ENCODE data around the gene CDH23. TPM values are rescaled to one million over a fixed set of nuclear protein-coding genes. Genes with fewer than 3 reads are reported as not detected.

Gene CDH23
- total RNA-seq, 1 donor from 2014 or later: not detected

DNA sequence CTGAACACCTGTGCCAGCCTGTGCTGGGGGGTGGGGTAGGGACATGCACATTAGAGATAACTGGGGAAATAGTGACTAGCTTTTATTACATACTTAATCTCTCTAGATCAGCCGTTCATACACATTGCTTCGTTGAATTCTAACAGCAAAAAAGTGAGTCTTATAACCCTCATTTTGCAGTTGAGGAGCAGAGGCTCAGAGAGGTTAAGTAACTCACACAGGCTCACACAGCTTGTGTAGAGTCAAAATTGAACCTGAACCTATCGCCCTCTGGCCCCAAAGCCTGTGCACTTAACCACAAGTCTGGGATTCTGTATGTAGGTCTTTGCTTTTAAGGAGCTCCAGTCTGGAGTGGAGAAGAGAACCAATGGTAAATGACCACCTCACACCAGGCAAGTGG, 59.9 kb downstream of the CDH23 start:
- H3K36me3 Mint-ChIP-seq (ENCODE audit: low read depth): no peaks in the 10 kb centered on the region
- DNase-seq (ENCODE audit: low spot score): no peak
- H3K9me3 Mint-ChIP-seq (ENCODE audit: low read depth): no peaks in the 10 kb centered on the region
- H3K4me3 Mint-ChIP-seq (ENCODE audit: unreplicated experiment): no peak overlapping the region
- H3K27ac Mint-ChIP-seq (ENCODE audit: unreplicated experiment): no peak overlapping the region
- TF ChIP-seq, protein P1, sequence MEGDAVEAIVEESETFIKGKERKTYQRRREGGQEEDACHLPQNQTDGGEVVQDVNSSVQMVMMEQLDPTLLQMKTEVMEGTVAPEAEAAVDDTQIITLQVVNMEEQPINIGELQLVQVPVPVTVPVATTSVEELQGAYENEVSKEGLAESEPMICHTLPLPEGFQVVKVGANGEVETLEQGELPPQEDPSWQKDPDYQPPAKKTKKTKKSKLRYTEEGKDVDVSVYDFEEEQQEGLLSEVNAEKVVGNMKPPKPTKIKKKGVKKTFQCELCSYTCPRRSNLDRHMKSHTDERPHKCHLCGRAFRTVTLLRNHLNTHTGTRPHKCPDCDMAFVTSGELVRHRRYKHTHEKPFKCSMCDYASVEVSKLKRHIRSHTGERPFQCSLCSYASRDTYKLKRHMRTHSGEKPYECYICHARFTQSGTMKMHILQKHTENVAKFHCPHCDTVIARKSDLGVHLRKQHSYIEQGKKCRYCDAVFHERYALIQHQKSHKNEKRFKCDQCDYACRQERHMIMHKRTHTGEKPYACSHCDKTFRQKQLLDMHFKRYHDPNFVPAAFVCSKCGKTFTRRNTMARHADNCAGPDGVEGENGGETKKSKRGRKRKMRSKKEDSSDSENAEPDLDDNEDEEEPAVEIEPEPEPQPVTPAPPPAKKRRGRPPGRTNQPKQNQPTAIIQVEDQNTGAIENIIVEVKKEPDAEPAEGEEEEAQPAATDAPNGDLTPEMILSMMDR (IDR thresholded peaks at IDR 0.05): no peak
- H3K27me3 Mint-ChIP-seq (ENCODE audit: low read depth): peaks cover 72% of the 10 kb centered on the region
- no peaks in the 10 kb centered on the region for H3K4me1 Mint-ChIP-seq (ENCODE audit: low read depth)

DNA sequence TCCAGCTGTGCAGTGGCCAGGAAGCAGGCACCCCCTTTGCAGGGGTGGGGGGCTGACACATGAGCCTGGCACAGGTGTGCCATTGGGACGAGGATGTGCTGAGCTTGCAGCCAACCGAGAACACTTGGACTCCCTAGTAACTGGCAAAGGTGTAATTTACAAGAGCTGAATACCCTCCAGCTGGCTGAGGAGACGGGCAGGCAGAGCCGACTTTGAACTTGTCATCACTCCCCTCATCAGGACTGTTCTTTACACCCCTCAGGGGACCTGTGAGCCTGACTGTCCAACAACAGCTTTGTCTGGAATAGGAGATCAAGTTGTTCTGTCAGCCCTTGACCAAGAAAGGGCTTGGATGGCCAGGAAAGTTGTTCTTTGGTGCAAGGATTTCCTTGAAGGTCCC, 61.2 kb downstream of the CDH23 start:
- Mint-ChIP-seq H3K36me3 (ENCODE audit: low read depth) (no peaks in the 10 kb centered on the region), H3K4me3 (ENCODE audit: unreplicated experiment) (no peak overlapping the region), H3K4me1 (ENCODE audit: low read depth) (no peaks in the 10 kb centered on the region), H3K27ac (ENCODE audit: unreplicated experiment) (no peak overlapping the region), H3K9me3 (ENCODE audit: low read depth) (no peaks in the 10 kb centered on the region), H3K27me3 (ENCODE audit: low read depth) (peaks cover 74% of the 10 kb centered on the region)
- DNase-seq (ENCODE audit: low spot score): no peak
- TF ChIP-seq, protein P1 (IDR thresholded peaks at IDR 0.05): no peak

DNA sequence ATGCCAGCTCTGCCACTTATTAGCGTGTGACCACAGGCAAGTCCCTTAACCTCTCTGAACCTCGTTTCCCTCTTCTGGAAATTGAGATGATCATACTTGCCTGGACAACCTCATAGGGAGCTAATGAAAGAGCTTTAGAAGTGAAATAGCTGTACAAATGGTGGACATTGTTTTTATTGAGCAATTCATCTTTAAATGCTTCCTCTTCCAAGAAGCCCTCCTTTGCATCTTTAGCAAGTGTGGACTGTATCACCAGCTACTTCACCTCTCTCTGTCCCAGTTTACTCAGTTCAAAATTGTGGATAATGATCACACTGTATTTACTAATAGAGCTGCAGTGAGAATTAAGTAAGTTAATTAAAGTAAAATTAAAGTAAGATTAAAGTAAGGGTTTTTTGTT, 61.7 kb downstream of the CDH23 start:
- Mint-ChIP-seq H3K36me3 (ENCODE audit: low read depth) (no peaks in the 10 kb centered on the region), H3K4me3 (ENCODE audit: unreplicated experiment) (no peak overlapping the region), H3K27me3 (ENCODE audit: low read depth) (peaks cover 69% of the 10 kb centered on the region), H3K4me1 (ENCODE audit: low read depth) (no peaks in the 10 kb centered on the region), H3K27ac (ENCODE audit: unreplicated experiment) (no peak overlapping the region), H3K9me3 (ENCODE audit: low read depth) (no peaks in the 10 kb centered on the region)
- TF ChIP-seq, protein P1 (IDR thresholded peaks at IDR 0.05): no peak
- DNase-seq (ENCODE audit: low spot score): no peak

DNA sequence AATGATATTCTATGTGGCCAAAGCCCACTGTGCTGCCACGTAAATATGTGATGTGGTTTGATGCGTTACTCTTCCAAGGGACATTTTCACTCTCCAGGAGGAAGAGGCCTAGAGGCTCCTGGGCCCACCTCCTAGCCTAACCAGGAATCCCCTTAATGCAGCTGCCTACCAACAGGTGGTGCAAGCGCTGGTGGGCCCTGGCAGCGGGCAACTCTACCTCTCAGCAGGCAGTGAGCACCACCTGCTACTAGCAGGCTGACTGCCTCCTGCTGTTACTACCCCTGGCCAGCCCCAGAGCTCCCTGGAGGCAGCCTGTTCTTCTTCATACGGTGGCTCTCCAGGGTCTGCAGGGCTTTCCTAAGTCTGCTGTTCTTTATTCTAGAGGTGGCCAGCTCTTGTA, 62.8 kb downstream of the CDH23 start:
- TF ChIP-seq, protein P1 (IDR thresholded peaks at IDR 0.05): no peak
- no peak for DNase-seq (ENCODE audit: low spot score)
- H3K4me3 Mint-ChIP-seq (ENCODE audit: unreplicated experiment): no peak overlapping the region
- H3K27ac Mint-ChIP-seq (ENCODE audit: unreplicated experiment): no peak overlapping the region
- no peaks in the 10 kb centered on the region for H3K4me1 Mint-ChIP-seq (ENCODE audit: low read depth)
- H3K27me3 Mint-ChIP-seq (ENCODE audit: low read depth): peaks cover 64% of the 10 kb centered on the region
- no peaks in the 10 kb centered on the region for H3K36me3 Mint-ChIP-seq (ENCODE audit: low read depth)
- H3K9me3 Mint-ChIP-seq (ENCODE audit: low read depth): no peaks in the 10 kb centered on the region

DNA sequence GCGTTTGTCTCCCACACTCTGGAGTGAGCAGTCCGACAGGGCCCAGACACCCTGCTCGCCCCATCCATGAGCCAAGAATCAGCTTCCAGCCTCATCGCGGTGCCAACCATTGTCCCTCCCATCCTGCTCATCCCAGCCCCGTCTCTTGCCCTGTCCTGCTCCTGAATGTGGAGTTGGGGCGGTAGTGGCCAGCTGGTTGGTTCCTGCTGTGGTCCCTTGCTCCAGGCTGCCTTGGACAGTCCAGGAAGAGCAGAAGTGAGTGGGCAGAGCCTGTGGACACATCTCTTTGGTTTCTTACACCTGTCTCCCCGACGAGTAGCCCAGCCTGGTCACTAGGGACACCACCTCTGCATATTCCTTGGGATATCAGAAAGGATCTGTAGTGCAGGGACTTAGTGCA, 63.9 kb downstream of the CDH23 start:
- Mint-ChIP-seq H3K27ac (ENCODE audit: unreplicated experiment) (no peak overlapping the region), H3K9me3 (ENCODE audit: low read depth) (no peaks in the 10 kb centered on the region), H3K36me3 (ENCODE audit: low read depth) (no peaks in the 10 kb centered on the region), H3K27me3 (ENCODE audit: low read depth) (peaks cover 62% of the 10 kb centered on the region), H3K4me1 (ENCODE audit: low read depth) (no peaks in the 10 kb centered on the region), H3K4me3 (ENCODE audit: unreplicated experiment) (no peak overlapping the region)
- DNase-seq (ENCODE audit: low spot score): no peak
- TF ChIP-seq, protein P1 (IDR thresholded peaks at IDR 0.05): no peak
